ENCODE results near the gene PRICKLE2. TPM values are rescaled to one million over a fixed set of nuclear protein-coding genes. Genes with fewer than 3 reads are reported as not detected.

PRICKLE2 gene
- total RNA-seq, 2 experiments from 2014 or later, result 0.05 TPM; not detected in 1

GRCh38 chr3:64084640-64085039 lies 140.6 kb downstream of the PRICKLE2 start:
- CTCF ChIA-PET, result no interaction called here

GRCh38 chr3:64083575-64083974 lies 141.7 kb downstream of the PRICKLE2 start:
- H3K27me3 Mint-ChIP-seq (ENCODE audit: low read depth), result peaks cover 10% of the 10 kb centered on the region
- peaks cover 4% of the 10 kb centered on the region for H3K4me1 Mint-ChIP-seq (ENCODE audit: low read depth)
- H3K27ac Mint-ChIP-seq, result no peak overlapping the region
- no peaks in the 10 kb centered on the region for H3K36me3 Mint-ChIP-seq (ENCODE audit: low read depth)
- DNase-seq, result no peak
- H3K4me3 Mint-ChIP-seq, result no peak overlapping the region
- intact Hi-C loops (cut with micrococcal nuclease), result no loop called here
- H3K9me3 Mint-ChIP-seq, result no peaks in the 10 kb centered on the region
- CTCF ChIA-PET, result no interaction called here

More at GRCh38 chr3:64084640-64085039, 140.6 kb downstream of the PRICKLE2 start:
- DNase-seq, result no peak
- no peaks in the 10 kb centered on the region for H3K9me3 Mint-ChIP-seq
- H3K27ac Mint-ChIP-seq, result no peak overlapping the region
- H3K36me3 Mint-ChIP-seq (ENCODE audit: low read depth), result no peaks in the 10 kb centered on the region
- peaks cover 3% of the 10 kb centered on the region for H3K27me3 Mint-ChIP-seq (ENCODE audit: low read depth)
- peaks cover 4% of the 10 kb centered on the region for H3K4me1 Mint-ChIP-seq (ENCODE audit: low read depth)
- H3K4me3 Mint-ChIP-seq, result no peak overlapping the region
- intact Hi-C loops (cut with micrococcal nuclease), result no loop called here

- intact Hi-C loops (cut with micrococcal nuclease), result no loop called here
- H3K36me3 Mint-ChIP-seq (ENCODE audit: low read depth), result no peaks in the 10 kb centered on the region
- CTCF ChIA-PET, result no interaction called here
Measured at GRCh38 chr3:64082961-64083541, 142.2 kb downstream of the PRICKLE2 start.

GRCh38 chr3:64082411-64082810 lies 142.9 kb downstream of the PRICKLE2 start:
- CTCF ChIA-PET, result no interaction called here
- peaks cover 4% of the 10 kb centered on the region for H3K4me1 Mint-ChIP-seq (ENCODE audit: low read depth)
- no peak overlapping the region for H3K4me3 Mint-ChIP-seq
- H3K27ac Mint-ChIP-seq, result no peak overlapping the region
- intact Hi-C loops (cut with micrococcal nuclease), result no loop called here
- H3K36me3 Mint-ChIP-seq (ENCODE audit: low read depth), result no peaks in the 10 kb centered on the region
- peaks cover 11% of the 10 kb centered on the region for H3K27me3 Mint-ChIP-seq (ENCODE audit: low read depth)
- H3K9me3 Mint-ChIP-seq, result no peaks in the 10 kb centered on the region
- no peak for DNase-seq

More at GRCh38 chr3:64082961-64083541, 142.2 kb downstream of the PRICKLE2 start:
- Mint-ChIP-seq H3K4me3 (no peak overlapping the region), H3K27me3 (ENCODE audit: low read depth) (peaks cover 10% of the 10 kb centered on the region), H3K4me1 (ENCODE audit: low read depth) (peaks cover 4% of the 10 kb centered on the region), H3K27ac (no peak overlapping the region), H3K9me3 (no peaks in the 10 kb centered on the region)
- no peak for DNase-seq

GRCh38 chr3:64081235-64081630 lies 144.0 kb downstream of the PRICKLE2 start:
- CTCF ChIA-PET, result interaction anchor here (1.1 kb wide), 1 partner anchor 51 kb away, joined by 4 read pairs; no protein-coding TSS in a partner anchor
- no peak for DNase-seq
- Mint-ChIP-seq H3K4me1 (ENCODE audit: low read depth) (peaks cover 4% of the 10 kb centered on the region), H3K27me3 (ENCODE audit: low read depth) (peaks cover 14% of the 10 kb centered on the region), H3K4me3 (no peak overlapping the region), H3K27ac (no peak overlapping the region), H3K36me3 (ENCODE audit: low read depth) (no peaks in the 10 kb centered on the region), H3K9me3 (no peaks in the 10 kb centered on the region)
- intact Hi-C loops (cut with micrococcal nuclease), result no loop called here

GRCh38 chr3:64080616-64081234 lies 144.5 kb downstream of the PRICKLE2 start:
- DNase-seq, result no peak
- peaks cover 4% of the 10 kb centered on the region for H3K4me1 Mint-ChIP-seq (ENCODE audit: low read depth)
- intact Hi-C loops (cut with micrococcal nuclease), result no loop called here

GRCh38 chr3:64079369-64080150 lies 145.7 kb downstream of the PRICKLE2 start:
- DNase-seq, result no peak
- Mint-ChIP-seq H3K27me3 (ENCODE audit: low read depth) (peaks cover 19% of the 10 kb centered on the region), H3K36me3 (ENCODE audit: low read depth) (no peaks in the 10 kb centered on the region), H3K4me3 (no peak overlapping the region), H3K4me1 (ENCODE audit: low read depth) (peaks cover 4% of the 10 kb centered on the region), H3K27ac (no peak overlapping the region), H3K9me3 (no peaks in the 10 kb centered on the region)
- CTCF ChIA-PET, result no interaction called here
- intact Hi-C loops (cut with micrococcal nuclease), result no loop called here

More at GRCh38 chr3:64080616-64081234, 144.5 kb downstream of the PRICKLE2 start:
- Mint-ChIP-seq H3K9me3 (no peaks in the 10 kb centered on the region), H3K27ac (no peak overlapping the region), H3K27me3 (ENCODE audit: low read depth) (peaks cover 15% of the 10 kb centered on the region), H3K36me3 (ENCODE audit: low read depth) (no peaks in the 10 kb centered on the region), H3K4me3 (no peak overlapping the region)
- CTCF ChIA-PET, result interaction anchor here (1.1 kb wide), 1 partner anchor 50 kb away, joined by 4 read pairs; no protein-coding TSS in a partner anchor

- peaks cover 4% of the 10 kb centered on the region for H3K4me1 Mint-ChIP-seq (ENCODE audit: low read depth)
- DNase-seq, result no peak
- no peak overlapping the region for H3K27ac Mint-ChIP-seq
- no peaks in the 10 kb centered on the region for H3K9me3 Mint-ChIP-seq
- intact Hi-C loops (cut with micrococcal nuclease), result no loop called here
- H3K36me3 Mint-ChIP-seq (ENCODE audit: low read depth), result no peaks in the 10 kb centered on the region
- no peak overlapping the region for H3K4me3 Mint-ChIP-seq
- peaks cover 25% of the 10 kb centered on the region for H3K27me3 Mint-ChIP-seq (ENCODE audit: low read depth)
- CTCF ChIA-PET, result no interaction called here
Measured at GRCh38 chr3:64078966-64079365, 146.3 kb downstream of the PRICKLE2 start.

GRCh38 chr3:64074895-64075679 lies 150.2 kb downstream of the PRICKLE2 start:
- H3K27ac Mint-ChIP-seq, result no peak overlapping the region
- H3K4me1 Mint-ChIP-seq (ENCODE audit: low read depth), result no peaks in the 10 kb centered on the region
- H3K4me3 Mint-ChIP-seq, result no peak overlapping the region
- DNase-seq, result no peak
- H3K9me3 Mint-ChIP-seq, result no peaks in the 10 kb centered on the region
- CTCF ChIA-PET, result no interaction called here
- H3K36me3 Mint-ChIP-seq (ENCODE audit: low read depth), result no peaks in the 10 kb centered on the region
- peaks cover 42% of the 10 kb centered on the region for H3K27me3 Mint-ChIP-seq (ENCODE audit: low read depth)
- intact Hi-C loops (cut with micrococcal nuclease), result no loop called here

GRCh38 chr3:64074060-64074459 lies 151.2 kb downstream of the PRICKLE2 start:
- H3K4me1 Mint-ChIP-seq (ENCODE audit: low read depth), result no peaks in the 10 kb centered on the region
- DNase-seq, result no peak
- H3K27ac Mint-ChIP-seq, result no peak overlapping the region
- H3K9me3 Mint-ChIP-seq, result no peaks in the 10 kb centered on the region
- CTCF ChIA-PET, result interaction anchor here (1.2 kb wide), 1 partner anchor 36 kb away, joined by 3 read pairs; no protein-coding TSS in a partner anchor
- no peak overlapping the region for H3K4me3 Mint-ChIP-seq
- peaks cover 39% of the 10 kb centered on the region for H3K27me3 Mint-ChIP-seq (ENCODE audit: low read depth)
- intact Hi-C loops (cut with micrococcal nuclease), result no loop called here
- H3K36me3 Mint-ChIP-seq (ENCODE audit: low read depth), result no peaks in the 10 kb centered on the region

GRCh38 chr3:64073158-64073761 lies 152.0 kb downstream of the PRICKLE2 start:
- no peak for DNase-seq
- no peak overlapping the region for H3K27ac Mint-ChIP-seq
- no peaks in the 10 kb centered on the region for H3K4me1 Mint-ChIP-seq (ENCODE audit: low read depth)
- H3K9me3 Mint-ChIP-seq, result no peaks in the 10 kb centered on the region
- no peaks in the 10 kb centered on the region for H3K36me3 Mint-ChIP-seq (ENCODE audit: low read depth)
- peaks cover 35% of the 10 kb centered on the region for H3K27me3 Mint-ChIP-seq (ENCODE audit: low read depth)
- CTCF ChIA-PET, result interaction anchor here (0.6 to 1.2 kb wide), 2 partner anchors 26 to 35 kb away, joined by 3 to 5 read pairs; no protein-coding TSS in a partner anchor
- intact Hi-C loops (cut with micrococcal nuclease), result no loop called here
- H3K4me3 Mint-ChIP-seq, result no peak overlapping the region

- Mint-ChIP-seq H3K4me3 (no peak overlapping the region), H3K4me1 (ENCODE audit: low read depth) (no peaks in the 10 kb centered on the region), H3K27ac (no peak overlapping the region), H3K27me3 (ENCODE audit: low read depth) (peaks cover 32% of the 10 kb centered on the region), H3K9me3 (no peaks in the 10 kb centered on the region), H3K36me3 (ENCODE audit: low read depth) (no peaks in the 10 kb centered on the region)
- CTCF ChIA-PET, result no interaction called here
- no peak for DNase-seq
- intact Hi-C loops (cut with micrococcal nuclease), result no loop called here
Measured at GRCh38 chr3:64072126-64072525, 153.1 kb downstream of the PRICKLE2 start.
